ENCODE results near the gene CLRN1. TPM values are rescaled to one million over a fixed set of nuclear protein-coding genes. Genes with fewer than 3 reads are reported as not detected.

The CLRN1 gene
- total and polyA plus RNA-seq, 2 experiments from 2014 or later = not detected

GRCh38 chr3:150960708-150961684 is 11.5 kb downstream of the CLRN1 start:
- Histone ChIP-seq H3K9me3 (ENCODE audit: low read depth) (no peaks in the 10 kb centered on the region), H3K27ac (no peak overlapping the region), H3K79me2 (no peaks in the 10 kb centered on the region), H2AFZ (no peak overlapping the region), H3K36me3 (replicated peaks; ENCODE audit: insufficient read depth, low read depth) (no peaks in the 10 kb centered on the region), H4K20me1 (ENCODE audit: insufficient read depth, poor library complexity, severe bottlenecking) (no peaks in the 10 kb centered on the region), H3K4me1 (ENCODE audit: insufficient read depth) (no peaks in the 10 kb centered on the region), H3K4me3 (no peak overlapping the region), H3K27me3 (no peaks in the 10 kb centered on the region), H3K9me2 (replicated peaks; ENCODE audit: insufficient read depth) (no peaks in the 10 kb centered on the region), H3K4me2 (no peak overlapping the region)
- TF ChIP-seq EZH2phosphoT487 (IDR thresholded peaks at IDR 0.05; ENCODE audit: low read depth, severe bottlenecking, unreplicated experiment) (no peak), EZH2 (IDR thresholded peaks at IDR 0.05; ENCODE audit: borderline replicate concordance) (no peak), CTCF (IDR thresholded peaks at IDR 0.05; ENCODE audit: poor library complexity) (no peak)
- DNase-seq (ENCODE audit: low spot score) = no peak
- WGBS (ENCODE audit: low lambda C conversion rate, missing lambda C conversion rate) = 67% methylated on average over 5 of the region's 5 CpGs

DNA sequence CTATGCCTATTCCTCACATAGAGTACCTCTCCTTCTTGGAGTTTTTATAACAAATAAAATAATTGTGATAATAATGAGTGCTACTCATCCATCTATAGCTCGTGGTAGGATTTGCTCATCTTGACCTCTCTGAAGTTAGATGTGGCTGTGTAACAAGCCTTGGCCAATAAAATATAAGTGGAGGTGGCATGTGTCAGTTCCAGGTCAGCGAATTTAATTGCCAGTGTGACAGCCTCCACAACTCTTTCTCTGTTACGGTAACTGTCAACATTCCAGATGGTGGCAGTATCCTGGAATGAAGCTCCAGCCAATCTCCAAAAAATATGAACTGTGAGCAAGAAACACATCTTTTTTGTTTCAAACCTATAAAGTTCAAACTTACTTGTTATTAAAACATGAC is 13.8 kb downstream of the CLRN1 start:
- Histone ChIP-seq H4K20me1 (ENCODE audit: insufficient read depth, poor library complexity, severe bottlenecking) (no peaks in the 10 kb centered on the region), H3K4me2 (no peak overlapping the region), H3K27me3 (no peaks in the 10 kb centered on the region), H3K9me2 (replicated peaks; ENCODE audit: insufficient read depth) (no peaks in the 10 kb centered on the region), H3K4me3 (no peak overlapping the region), H3K4me1 (ENCODE audit: insufficient read depth) (no peaks in the 10 kb centered on the region), H2AFZ (no peak overlapping the region), H3K27ac (no peak overlapping the region), H3K9me3 (ENCODE audit: low read depth) (no peaks in the 10 kb centered on the region), H3K79me2 (no peaks in the 10 kb centered on the region), H3K36me3 (replicated peaks; ENCODE audit: insufficient read depth, low read depth) (no peaks in the 10 kb centered on the region)
- no peak for DNase-seq (ENCODE audit: low spot score)
- 84% methylated on average over 3 of the region's 3 CpGs for WGBS (ENCODE audit: low lambda C conversion rate, missing lambda C conversion rate)
- TF ChIP-seq CTCF (IDR thresholded peaks at IDR 0.05; ENCODE audit: poor library complexity) (no peak), EZH2phosphoT487 (IDR thresholded peaks at IDR 0.05; ENCODE audit: low read depth, severe bottlenecking, unreplicated experiment) (no peak), EZH2 (IDR thresholded peaks at IDR 0.05; ENCODE audit: borderline replicate concordance) (no peak)

GRCh38 chr3:150956376-150956775 is 16.2 kb downstream of the CLRN1 start:
- Histone ChIP-seq H4K20me1 (ENCODE audit: insufficient read depth, poor library complexity, severe bottlenecking) (no peaks in the 10 kb centered on the region), H3K9me3 (ENCODE audit: low read depth) (no peaks in the 10 kb centered on the region), H3K36me3 (replicated peaks; ENCODE audit: insufficient read depth, low read depth) (no peaks in the 10 kb centered on the region), H3K4me3 (no peak overlapping the region), H3K4me1 (ENCODE audit: insufficient read depth) (no peaks in the 10 kb centered on the region), H3K4me2 (no peak overlapping the region), H3K27ac (no peak overlapping the region), H2AFZ (no peak overlapping the region), H3K79me2 (no peaks in the 10 kb centered on the region), H3K27me3 (no peaks in the 10 kb centered on the region), H3K9me2 (replicated peaks; ENCODE audit: insufficient read depth) (no peaks in the 10 kb centered on the region)
- peak; percentile 12 for DNase-seq (ENCODE audit: low spot score)
- TF ChIP-seq CTCF (IDR thresholded peaks at IDR 0.05; ENCODE audit: poor library complexity) = no peak
- TF ChIP-seq EZH2 (IDR thresholded peaks at IDR 0.05; ENCODE audit: borderline replicate concordance) = no peak
- no peak for TF ChIP-seq EZH2phosphoT487 (IDR thresholded peaks at IDR 0.05; ENCODE audit: low read depth, severe bottlenecking, unreplicated experiment)
- WGBS (ENCODE audit: low lambda C conversion rate, missing lambda C conversion rate) = 60% methylated on average over 6 of the region's 6 CpGs

All from hepatocyte (in vitro differentiated cells).